Left lung (tissue), 10 donors: ENCODE results near the gene PFKM. TPM values are rescaled to one million over a fixed set of nuclear protein-coding genes. Genes with fewer than 3 reads are reported as not detected.

Experiments
- ATAC-seq: fragments of 200-7000 bp; cut with Tn5 transposase; one replicate; pipeline ENCODE4 v1.9.1; 2020; ENCODE audit warnings: moderate library complexity
- DNase-seq, 4 donors: peaks; one replicate each; pipeline ENCODE4 v3.0.0-alpha.2; 2013 to 2020
- H3K27ac ChIP-seq, 2 donors: fragments of 200-600 bp; sonication (generic) in 1 of 2; one replicate each; pipeline versions ENCODE4 v1.5.0 to v1.8.0; 2020 to 2021
- H3K27me3 ChIP-seq, 2 donors: fragments of 200-600 bp; sonication (generic) in 1 of 2; one replicate each; pipeline versions ENCODE4 v1.5.0 to v1.8.0; 2020 to 2021
- H3K36me3 ChIP-seq, 2 donors: fragments of 200-600 bp; sonication (generic) in 1 of 2; one replicate each; pipeline versions ENCODE4 v1.5.0 to v1.8.0; 2020 to 2021
- H3K4me1 ChIP-seq, 2 donors: fragments of 200-600 bp; one replicate each; pipeline ENCODE4 v1.8.0; 2021
- H3K4me3 ChIP-seq, 2 donors: fragments of 200-600 bp; sonication (generic) in 1 of 2; one replicate each; pipeline versions ENCODE4 v1.5.0 to v1.8.0; 2020 to 2021; ENCODE audit warnings: mild to moderate bottlenecking in 1 of 2
- H3K9me3 ChIP-seq, 2 donors: fragments of 200-600 bp; sonication (generic) in 1 of 2; one replicate each; pipeline versions ENCODE4 v1.5.0 to v1.8.0; 2020 to 2021
- CTCF ChIP-seq, 2 donors: fragments of 200-600 bp; sonication (generic) in 1 of 2; IDR thresholded peaks; one replicate each; pipeline versions ENCODE4 v1.5.0 to v1.8.0; 2021; ENCODE audit warnings: antibody characterized with exemption in 2 of 2
- intact Hi-C, 2 donors: fragments of 100-400 bp; cut with DNase I; formaldehyde crosslinking; loops; one replicate each; pipeline versions ENCODE4 v1.11.2 to v1.14.2; 2022
- polyA plus RNA-seq, 6 donors: library from polyadenylated mRNA; unstranded; fragments of 120-200 nt; gene quantifications; one replicate each; pipeline ENCODE4 v1.2.1, GENCODE V29; 2013; ENCODE audit not compliant: insufficient read length in 6 of 6
- total RNA-seq, 2 donors: library from RNA; stranded (reverse); fragmentation: NEBNext Ultra II Directional; extraction: Animal tissue kit (Norgen Biotek cat#: 25700); gene quantifications; one replicate each; pipeline ENCODE4 v1.2.1, GENCODE V29; 2021
- donor health status: DM: no; HTN: yes; CAD: no.
- donor health status: DM: no; HTN: no; CAD: no.

Gene PFKM
- total and polyA plus RNA-seq, 8 donors, result 52.3 to 97.9 (median 73.2) TPM

GRCh38 chr12:48132826-48133225, 13.7 kb downstream of the PFKM start:
- Histone ChIP-seq H3K27me3 (no peaks in the 10 kb centered on the region), H3K9me3 (no peaks in the 10 kb centered on the region), H3K36me3 (peaks cover 0 to 53% of the 10 kb centered on the region in 2 donors), H3K4me1 (no peaks in the 10 kb centered on the region), H3K27ac (no peak overlapping the region), H3K4me3 (no peak overlapping the region)
- intact Hi-C loops, result no loop called here
- TF ChIP-seq CTCF (IDR thresholded peaks at IDR 0.05), result no peak
- DNase-seq (no peak), ATAC-seq (no peak)

DNA sequence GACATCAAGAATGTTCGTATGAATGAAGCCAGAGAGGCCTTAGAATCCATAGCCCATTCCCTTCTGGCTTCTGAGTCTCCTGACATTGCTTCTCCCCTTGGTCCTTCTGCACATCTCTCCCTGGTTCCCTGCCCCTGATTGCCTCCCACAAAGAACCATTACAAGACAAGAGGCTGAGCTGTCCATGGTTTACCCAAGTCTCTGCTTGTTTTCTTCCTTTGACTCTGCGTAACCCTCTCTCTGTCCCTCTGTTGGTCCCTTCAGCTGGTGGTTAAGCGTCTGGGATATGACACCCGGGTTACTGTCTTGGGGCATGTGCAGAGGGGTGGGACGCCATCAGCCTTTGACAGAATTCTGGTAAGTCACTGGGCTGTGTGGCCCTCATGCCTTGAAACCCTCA, 15.9 kb downstream of the PFKM start:
- intact Hi-C loops, result no loop called here
- no peak for ATAC-seq
- H3K36me3 ChIP-seq, result peaks cover 0 to 71% of the 10 kb centered on the region in 2 donors

DNA sequence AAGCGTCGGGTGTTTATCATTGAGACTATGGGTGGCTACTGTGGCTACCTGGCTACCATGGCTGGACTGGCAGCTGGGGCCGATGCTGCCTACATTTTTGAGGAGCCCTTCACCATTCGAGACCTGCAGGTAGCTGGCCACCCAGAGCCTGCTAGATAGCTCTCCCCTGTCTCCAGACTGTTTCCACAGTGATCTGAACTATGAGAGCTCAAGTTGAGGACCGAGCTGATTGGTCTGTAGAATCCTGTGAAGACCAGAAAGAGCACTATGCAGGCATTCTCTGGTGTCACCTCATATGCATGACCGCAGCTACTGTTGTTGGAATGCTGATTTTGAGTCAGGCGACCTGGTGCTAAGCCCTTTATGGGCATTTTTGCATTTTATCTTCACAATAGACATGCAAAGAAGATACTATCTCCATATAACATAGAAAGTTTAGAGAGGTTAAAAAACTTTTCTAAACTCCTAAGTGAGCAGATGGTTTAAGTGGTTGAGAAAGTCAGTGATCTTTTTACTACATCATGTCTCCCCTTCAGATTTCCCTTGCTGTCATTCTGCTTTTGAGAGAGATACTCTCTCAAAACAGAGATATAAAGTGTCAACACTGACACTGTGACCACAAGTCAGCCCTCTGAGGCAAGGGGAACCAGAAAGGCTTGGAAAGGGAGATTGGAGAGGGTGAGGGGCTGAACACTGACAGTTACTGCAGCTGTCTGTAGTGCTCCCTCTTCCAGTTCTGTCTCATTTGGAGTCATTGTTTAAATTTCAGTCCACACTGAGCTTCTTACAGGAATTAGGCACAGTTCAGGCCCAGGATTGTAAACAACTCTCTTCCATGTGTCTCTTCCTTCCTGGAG, 23.9 kb downstream of the PFKM start:
- peaks cover 0 to 98% of the 10 kb centered on the region in 2 donors for H3K36me3 ChIP-seq

More for the DNA sequence above, 15.9 kb downstream of the PFKM start:
- Histone ChIP-seq H3K4me3 (no peak overlapping the region), H3K4me1 (no peaks in the 10 kb centered on the region), H3K27ac (no peak overlapping the region), H3K27me3 (no peaks in the 10 kb centered on the region), H3K9me3 (no peaks in the 10 kb centered on the region)
- no peak for TF ChIP-seq CTCF (IDR thresholded peaks at IDR 0.05)
- DNase-seq, result no peak

GRCh38 chr12:48143898-48144297, 24.7 kb downstream of the PFKM start:
- no peak for TF ChIP-seq CTCF (IDR thresholded peaks at IDR 0.05)
- Histone ChIP-seq H3K36me3 (peaks cover 0 to 99% of the 10 kb centered on the region in 2 donors), H3K27ac (no peak overlapping the region), H3K4me1 (no peaks in the 10 kb centered on the region), H3K9me3 (no peaks in the 10 kb centered on the region), H3K27me3 (no peaks in the 10 kb centered on the region), H3K4me3 (no peak overlapping the region)
- no peak for ATAC-seq
- intact Hi-C loops, result no loop called here
- no peak for DNase-seq

More for the DNA sequence above, 23.9 kb downstream of the PFKM start:
- no peaks in the 10 kb centered on the region for H3K27me3 ChIP-seq
- no peak for TF ChIP-seq CTCF (IDR thresholded peaks at IDR 0.05)
- no peak overlapping the region for H3K4me3 ChIP-seq
- DNase-seq (no peak), ATAC-seq (no peak)
- no peaks in the 10 kb centered on the region for H3K4me1 ChIP-seq
- H3K27ac ChIP-seq, result no peak overlapping the region
- intact Hi-C loops, result no loop called here
- H3K9me3 ChIP-seq, result no peaks in the 10 kb centered on the region

DNA sequence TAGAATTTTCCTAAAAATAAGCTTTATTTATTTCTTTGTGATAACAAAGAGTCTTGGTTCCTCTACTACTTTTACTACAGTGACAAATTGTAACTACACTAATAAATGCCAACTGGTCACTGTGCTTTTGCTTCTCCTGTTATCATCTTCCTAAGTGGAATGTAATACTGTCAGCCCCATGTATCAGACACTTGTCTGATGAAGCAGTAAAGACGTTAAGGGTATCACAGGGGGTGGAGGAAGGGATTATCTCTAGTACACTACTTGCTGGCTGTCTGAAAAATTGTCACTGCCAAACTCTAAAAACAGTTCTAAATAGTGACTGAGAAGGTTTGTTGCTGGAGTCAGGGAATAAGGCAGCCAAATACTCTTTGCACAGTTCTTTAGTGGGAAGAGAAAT, 26.8 kb downstream of the PFKM start:
- ATAC-seq, result no peak
- no peaks in the 10 kb centered on the region for H3K27me3 ChIP-seq
- H3K9me3 ChIP-seq, result no peaks in the 10 kb centered on the region
- H3K27ac ChIP-seq, result no peak overlapping the region
- intact Hi-C loops, result no loop called here
- DNase-seq, result no peak
- H3K4me3 ChIP-seq, result no peak overlapping the region
- no peaks in the 10 kb centered on the region for H3K4me1 ChIP-seq
- peaks cover 0 to 100% of the 10 kb centered on the region in 2 donors for H3K36me3 ChIP-seq
- no peak for TF ChIP-seq CTCF (IDR thresholded peaks at IDR 0.05)
